ENCODE measurements around the gene GTPBP4. TPM values are rescaled to one million over a fixed set of nuclear protein-coding genes. Genes with fewer than 3 reads are reported as not detected.

GTPBP4 gene
- total and polyA plus RNA-seq, 10 donors: 16.6 to 48.6 (median 31.2) TPM

- 48 to 58% (median 52%) methylated on average over 7 of the region's 7 CpGs for WGBS, 5 donors
- Histone ChIP-seq H3K27me3 (replicated peaks in 1 of 7) (no peaks in the 10 kb centered on the region), H3K4me1 (peaks cover 58 to 90% (median 86%) of the 10 kb centered on the region in 6 donors), H3K4me3 (peak overlapping the region in 6 of 8 donors; percentile 88 to 99 (median 92)), H3K27ac (peak overlapping the region in 7 of 8 donors; percentile 99 to 100 (median 100)), H3K9me3 (no peaks in the 10 kb centered on the region), H3K36me3 (peaks cover 0 to 41% (median 14%) of the 10 kb centered on the region in 6 donors)
- intact Hi-C loops (cut with DNase I; ENCODE audit: low total_unique reads): loop anchor here (5.0 kb wide), 1 partner anchor 126 kb away; the partner anchor contains the start of gene LARP4B
- TF ChIP-seq POLR2AphosphoS5 (IDR thresholded peaks at IDR 0.05) (no peak), CTCF (IDR thresholded peaks at IDR 0.05 in 8 of 11, conservative IDR thresholded peaks at IDR 0.05 in 3 of 11) (no peak), POLR2A (IDR thresholded peaks at IDR 0.05) (no peak)
- DNase-seq: no peak
Observed at GRCh38 chr10:1058017-1058416, 69.8 kb downstream of the GTPBP4 start.

GRCh38 chr10:1059902-1060301, 71.7 kb downstream of the GTPBP4 start:
- Histone ChIP-seq H3K27me3 (replicated peaks in 1 of 7) (no peaks in the 10 kb centered on the region), H3K27ac (peak overlapping the region in 2 of 8 donors; percentile 100), H3K9me3 (no peaks in the 10 kb centered on the region), H3K36me3 (peaks cover 0 to 34% (median 4%) of the 10 kb centered on the region in 6 donors), H3K4me1 (peaks cover 49 to 90% (median 83%) of the 10 kb centered on the region in 6 donors), H3K4me3 (no peak overlapping the region)
- WGBS, 5 donors: 92 to 94% (median 93%) methylated on average over 8 of the region's 8 CpGs
- no peak for TF ChIP-seq POLR2AphosphoS5 (IDR thresholded peaks at IDR 0.05)
- no peak for TF ChIP-seq POLR2A (IDR thresholded peaks at IDR 0.05)
- TF ChIP-seq CTCF (IDR thresholded peaks at IDR 0.05 in 8 of 11, conservative IDR thresholded peaks at IDR 0.05 in 3 of 11): no peak
- no peak for DNase-seq
- intact Hi-C loops (cut with DNase I; ENCODE audit: low total_unique reads): loop anchor here (5.0 kb wide), 1 partner anchor 128 kb away; the partner anchor contains the start of gene LARP4B

GRCh38 chr10:1061930-1062774, 73.9 kb downstream of the GTPBP4 start:
- intact Hi-C loops (cut with DNase I; ENCODE audit: low total_unique reads): no loop called here
- no peak for DNase-seq
- peak overlapping the region; percentile 29 to 100 (median 68) for H3K27ac ChIP-seq
- H3K4me1 ChIP-seq: peaks cover 41 to 96% (median 76%) of the 10 kb centered on the region in 6 donors
- 68 to 79% (median 73%) methylated on average over 7 of the region's 7 CpGs for whole genome bisulfite sequencing, 5 donors
- H3K27me3 ChIP-seq (replicated peaks in 1 of 7): no peaks in the 10 kb centered on the region
- no peak overlapping the region for H3K4me3 ChIP-seq
- no peaks in the 10 kb centered on the region for H3K9me3 ChIP-seq
- H3K36me3 ChIP-seq: peaks cover 0 to 34% (median 4%) of the 10 kb centered on the region in 6 donors
- TF ChIP-seq POLR2AphosphoS5 (IDR thresholded peaks at IDR 0.05) (no peak), POLR2A (IDR thresholded peaks at IDR 0.05) (no peak), CTCF (IDR thresholded peaks at IDR 0.05 in 8 of 11, conservative IDR thresholded peaks at IDR 0.05 in 3 of 11) (no peak)

Data from spleen (tissue), 11 donors.